ENCODE data around the gene FIGNL1. TPM values are rescaled to one million over a fixed set of nuclear protein-coding genes. Genes with fewer than 3 reads are reported as not detected.

The FIGNL1 gene
- total RNA-seq, 2 experiments from 2014 or later = 39.7 to 41.2 TPM

DNA sequence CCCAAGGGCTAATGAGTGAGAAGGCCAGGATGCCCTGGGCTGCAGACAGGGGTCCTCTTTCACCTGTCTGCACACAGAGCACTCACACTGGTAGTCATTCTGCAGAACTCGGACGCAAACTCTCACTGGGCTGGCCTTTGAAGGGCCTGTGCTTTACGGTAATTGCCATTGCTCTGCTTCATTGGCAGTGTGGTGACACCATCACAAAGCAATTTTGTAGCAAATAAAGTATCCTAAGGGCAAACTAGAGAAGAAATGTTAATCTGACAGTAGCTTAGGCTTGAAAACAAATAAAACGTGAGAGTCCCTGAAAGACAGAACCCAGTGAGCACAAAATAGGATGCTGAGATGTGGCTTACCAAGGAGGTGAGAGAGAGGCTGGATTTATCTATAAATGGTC is 30.6 kb upstream of the FIGNL1 start:
- no peak overlapping the region for H3K27ac Mint-ChIP-seq
- ChIA-PET POLR2A (no interaction called here), CTCF (no interaction called here)
- H3K27me3 Mint-ChIP-seq = peaks cover 10% of the 10 kb centered on the region
- H3K9me3 Mint-ChIP-seq = no peaks in the 10 kb centered on the region
- DNase-seq = no peak
- H3K36me3 Mint-ChIP-seq (ENCODE audit: low read depth) = no peaks in the 10 kb centered on the region
- no peaks in the 10 kb centered on the region for H3K4me1 Mint-ChIP-seq
- H3K4me3 Mint-ChIP-seq = no peak overlapping the region

DNA sequence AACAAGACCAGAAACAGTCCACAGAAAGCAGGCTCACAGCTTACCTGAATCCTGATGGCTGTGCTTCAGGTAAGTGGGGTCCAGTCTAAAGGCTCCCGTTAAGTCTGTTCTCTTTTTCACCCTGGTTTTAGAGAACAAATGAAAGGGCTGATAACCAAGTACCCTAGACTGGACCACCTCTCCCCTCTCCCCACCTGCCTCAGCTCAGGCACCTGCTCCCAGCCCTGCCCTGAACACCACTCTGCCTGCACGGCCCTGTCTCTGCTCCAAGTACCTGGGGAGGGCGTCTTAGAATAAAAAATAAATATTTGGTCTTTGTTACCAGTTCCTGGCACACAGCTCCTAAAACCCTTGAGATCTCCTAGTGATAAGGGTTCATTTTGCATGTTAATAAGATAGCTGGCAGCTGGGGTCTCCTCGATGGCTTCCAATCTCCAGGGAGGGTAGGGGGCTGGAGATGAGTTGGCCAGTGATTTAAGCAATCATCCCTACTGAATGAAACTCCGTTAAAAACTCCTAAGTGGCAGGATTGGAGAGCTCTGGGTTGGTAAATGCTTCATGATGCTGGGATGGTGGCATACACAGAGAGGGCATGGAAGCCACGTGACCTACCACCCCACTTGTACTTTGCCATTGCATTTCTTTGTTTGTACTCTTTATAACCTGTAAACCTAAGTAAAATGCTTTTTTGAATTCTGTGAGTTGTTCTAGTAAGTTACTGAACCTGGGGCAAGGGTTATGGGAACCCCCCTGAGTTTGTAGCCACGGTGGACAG is 29.8 kb upstream of the FIGNL1 start:
- Mint-ChIP-seq H3K4me3 (no peak overlapping the region), H3K27ac (no peak overlapping the region), H3K4me1 (peaks cover under 1% of the 10 kb centered on the region), H3K9me3 (no peaks in the 10 kb centered on the region), H3K36me3 (ENCODE audit: low read depth) (no peaks in the 10 kb centered on the region), H3K27me3 (peaks cover 8% of the 10 kb centered on the region)
- POLR2A ChIA-PET = no interaction called here
- CTCF ChIA-PET = no interaction called here
- DNase-seq = no peak

DNA sequence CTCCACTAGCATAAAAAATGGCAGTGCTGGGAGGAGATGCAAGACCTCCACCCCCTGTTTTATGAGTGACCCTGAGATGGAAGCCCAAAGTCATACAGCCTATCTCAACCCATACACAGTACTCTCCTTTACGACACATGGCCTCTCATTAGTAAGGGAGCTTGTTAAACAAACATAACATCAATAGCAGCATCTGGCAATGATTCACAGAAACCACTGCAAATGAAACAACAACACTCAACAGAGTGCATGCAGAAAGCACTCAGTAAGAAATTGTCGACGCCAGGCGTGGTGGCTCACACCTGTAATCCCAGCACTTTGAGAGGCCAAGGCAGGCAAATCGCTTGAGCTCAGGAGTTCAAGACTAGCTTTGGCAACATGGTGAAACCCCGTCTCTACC is 27.5 kb upstream of the FIGNL1 start:
- Mint-ChIP-seq H3K9me3 (no peaks in the 10 kb centered on the region), H3K27me3 (peaks cover 6% of the 10 kb centered on the region), H3K4me3 (no peak overlapping the region), H3K27ac (no peak overlapping the region), H3K4me1 (peaks cover 6% of the 10 kb centered on the region), H3K36me3 (ENCODE audit: low read depth) (no peaks in the 10 kb centered on the region)
- DNase-seq = no peak
- ChIA-PET CTCF (interaction anchor here (1.2 kb wide), 1 partner anchor 9 kb away, joined by 4 read pairs; no protein-coding TSS in a partner anchor), POLR2A (no interaction called here)

DNA sequence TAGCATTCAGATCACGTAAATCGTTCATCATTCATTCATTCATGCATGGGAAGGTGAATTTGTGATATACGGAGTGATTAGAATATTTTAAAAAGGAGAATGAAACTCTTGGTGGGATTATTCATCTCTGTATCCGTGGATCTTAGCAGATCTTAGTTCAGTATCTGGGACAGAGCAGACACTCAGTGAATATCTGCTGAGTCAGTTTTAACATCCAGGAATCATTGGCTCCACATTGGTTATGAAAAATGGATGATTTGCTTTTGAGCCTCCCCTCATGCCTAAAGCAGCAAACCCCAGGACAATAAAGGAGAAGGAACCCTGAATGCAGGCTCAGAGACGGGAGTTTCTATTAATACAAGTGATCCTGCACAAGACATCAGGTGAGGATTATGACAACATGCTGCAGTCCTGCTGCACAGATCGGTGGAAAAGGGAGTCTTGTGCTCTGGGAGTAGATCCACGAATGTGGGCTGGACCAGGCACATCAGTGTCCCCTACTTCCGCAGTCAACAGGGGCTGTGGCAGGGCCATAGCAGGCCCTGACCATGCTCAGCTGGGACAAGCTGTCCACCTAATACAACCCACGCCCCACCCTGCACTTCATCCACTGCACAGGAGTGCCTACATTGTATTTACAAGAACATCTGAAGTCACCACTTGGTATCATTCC is 26.9 kb upstream of the FIGNL1 start:
- Mint-ChIP-seq H3K4me1 (peaks cover 6% of the 10 kb centered on the region), H3K4me3 (no peak overlapping the region), H3K27me3 (peaks cover 2% of the 10 kb centered on the region), H3K36me3 (ENCODE audit: low read depth) (no peaks in the 10 kb centered on the region), H3K9me3 (no peaks in the 10 kb centered on the region), H3K27ac (no peak overlapping the region)
- POLR2A ChIA-PET = no interaction called here
- DNase-seq = no peak
- CTCF ChIA-PET = interaction anchor here (1.2 kb wide), 1 partner anchor 9 kb away, joined by 4 read pairs; no protein-coding TSS in a partner anchor

DNA sequence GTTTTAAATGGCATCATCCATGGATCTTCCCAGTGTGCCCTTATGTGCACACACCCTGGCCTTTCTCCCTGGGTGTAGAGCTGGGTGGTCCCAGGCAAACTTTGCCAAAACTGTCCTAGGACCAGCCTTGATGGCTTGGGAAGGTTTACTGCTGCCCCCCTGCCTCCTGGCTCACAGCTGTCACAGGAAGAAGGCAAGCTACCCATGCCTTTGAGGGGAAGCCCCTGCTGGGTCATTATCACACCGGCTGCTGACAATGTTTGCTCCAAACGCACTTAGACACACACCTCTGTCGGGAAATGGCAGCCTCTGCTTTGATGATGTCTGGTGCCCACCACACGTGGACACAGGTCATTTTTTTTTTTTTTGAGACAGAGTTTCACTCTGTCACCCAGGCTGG is 25.2 kb upstream of the FIGNL1 start:
- Mint-ChIP-seq H3K27me3 (peaks cover 1% of the 10 kb centered on the region), H3K9me3 (no peaks in the 10 kb centered on the region), H3K27ac (no peak overlapping the region), H3K36me3 (ENCODE audit: low read depth) (no peaks in the 10 kb centered on the region), H3K4me3 (no peak overlapping the region), H3K4me1 (peaks cover 6% of the 10 kb centered on the region)
- CTCF ChIA-PET = interaction anchor here (1.3 kb wide), 1 partner anchor 10 kb away, joined by 3 read pairs; no protein-coding TSS in a partner anchor
- DNase-seq = no peak
- POLR2A ChIA-PET = no interaction called here

DNA sequence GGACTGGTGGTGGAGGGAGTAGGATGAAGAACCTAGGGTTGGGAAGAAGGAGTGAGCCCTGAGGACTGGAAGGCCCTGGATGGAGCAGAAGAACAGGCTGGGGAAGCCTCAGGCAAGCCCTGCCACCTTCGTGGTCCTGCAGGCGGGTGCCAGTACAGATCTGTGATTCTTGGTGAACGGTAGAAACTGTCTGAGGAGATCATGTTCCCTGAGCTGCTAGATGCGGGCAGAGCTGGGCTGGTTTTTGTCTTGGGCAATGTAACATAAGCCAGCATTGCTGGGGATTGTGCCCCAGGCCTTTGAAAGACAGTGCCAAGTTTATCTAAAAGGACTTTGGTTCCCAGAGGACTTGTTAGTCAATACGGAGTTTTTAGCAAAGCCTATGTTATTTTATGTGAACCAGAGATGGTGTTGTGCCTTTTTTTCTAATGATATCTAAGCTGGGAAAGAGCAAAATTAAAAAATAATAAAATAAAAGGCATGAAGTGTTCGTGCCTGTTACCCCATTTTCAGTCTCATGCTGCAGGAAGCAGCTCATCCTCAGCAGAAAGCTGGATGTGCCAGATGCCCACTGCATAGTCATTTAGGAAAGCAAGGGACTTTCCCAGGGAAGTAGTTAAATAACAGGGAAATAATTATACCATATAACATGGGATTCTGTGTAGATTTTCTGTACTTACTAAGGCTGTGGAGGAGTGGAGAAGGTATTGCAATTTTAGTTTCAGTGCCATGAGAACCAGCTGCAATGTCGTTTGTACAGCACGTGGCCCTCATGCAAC is 24.4 kb upstream of the FIGNL1 start:
- no peaks in the 10 kb centered on the region for H3K36me3 Mint-ChIP-seq (ENCODE audit: low read depth)

DNA sequence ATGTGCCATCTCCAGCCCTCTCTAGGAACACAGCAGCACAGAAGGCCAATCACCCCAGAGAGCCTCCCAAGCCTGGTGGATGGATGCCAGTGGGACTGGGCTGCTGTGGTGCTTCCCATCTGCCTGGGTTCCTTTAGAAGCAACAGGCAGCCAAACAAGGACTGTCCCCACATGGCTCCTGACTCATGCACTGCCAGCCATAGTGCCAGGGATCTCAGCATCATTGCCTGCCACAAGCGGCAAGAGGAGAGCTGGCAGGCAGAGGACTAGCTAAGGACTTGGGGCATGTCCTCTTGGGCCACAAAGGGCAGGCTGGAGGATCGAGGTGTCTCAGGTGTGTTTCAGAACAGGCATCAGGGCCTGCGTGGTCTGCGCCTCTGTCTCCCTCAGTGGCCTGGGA is 23.4 kb upstream of the FIGNL1 start:
- Mint-ChIP-seq H3K4me1 (peaks cover 6% of the 10 kb centered on the region), H3K27ac (no peak overlapping the region), H3K27me3 (no peaks in the 10 kb centered on the region), H3K4me3 (no peak overlapping the region), H3K36me3 (ENCODE audit: low read depth) (no peaks in the 10 kb centered on the region), H3K9me3 (no peaks in the 10 kb centered on the region)
- no peak for DNase-seq
- ChIA-PET CTCF (interaction anchor here (0.6 to 1.5 kb wide), 2 partner anchors 18 to 199 kb away, joined by 3 read pairs; no protein-coding TSS in a partner anchor), POLR2A (no interaction called here)

More for the DNA sequence above, 24.4 kb upstream of the FIGNL1 start:
- ChIA-PET POLR2A (no interaction called here), CTCF (interaction anchor here (1.3 kb wide), 1 partner anchor 11 kb away, joined by 3 read pairs; no protein-coding TSS in a partner anchor)
- H3K27ac Mint-ChIP-seq = no peak overlapping the region
- DNase-seq = no peak
- H3K4me3 Mint-ChIP-seq = no peak overlapping the region
- peaks cover 6% of the 10 kb centered on the region for H3K4me1 Mint-ChIP-seq
- peaks cover 1% of the 10 kb centered on the region for H3K27me3 Mint-ChIP-seq
- H3K9me3 Mint-ChIP-seq = no peaks in the 10 kb centered on the region

DNA sequence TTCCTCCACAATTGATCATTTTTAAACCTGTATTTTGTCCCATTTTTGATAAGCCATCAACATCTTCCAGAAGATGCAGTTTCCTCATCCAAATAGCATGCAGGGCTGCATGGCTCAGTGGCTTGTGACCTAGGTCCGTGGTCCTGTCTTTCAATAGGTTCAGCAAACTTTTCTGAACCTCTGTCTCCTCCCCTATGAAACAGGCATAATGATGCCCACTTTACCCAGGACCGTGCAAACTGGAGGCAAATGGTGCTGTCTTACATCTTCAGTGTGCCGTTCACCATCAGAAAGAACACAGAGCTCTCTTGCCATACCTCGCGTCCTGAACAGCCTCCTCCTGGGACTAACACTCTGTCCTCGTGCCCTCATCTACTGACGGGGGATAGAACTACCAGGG is 22.3 kb upstream of the FIGNL1 start:
- Mint-ChIP-seq H3K4me3 (no peak overlapping the region), H3K9me3 (no peaks in the 10 kb centered on the region), H3K36me3 (ENCODE audit: low read depth) (no peaks in the 10 kb centered on the region), H3K27ac (no peak overlapping the region), H3K4me1 (peaks cover 17% of the 10 kb centered on the region), H3K27me3 (no peaks in the 10 kb centered on the region)
- DNase-seq = no peak
- ChIA-PET CTCF (interaction anchor here (0.5 to 1.5 kb wide), 2 partner anchors 200 to 670 kb away, joined by 3 to 4 read pairs; no protein-coding TSS in a partner anchor), POLR2A (no interaction called here)

DNA sequence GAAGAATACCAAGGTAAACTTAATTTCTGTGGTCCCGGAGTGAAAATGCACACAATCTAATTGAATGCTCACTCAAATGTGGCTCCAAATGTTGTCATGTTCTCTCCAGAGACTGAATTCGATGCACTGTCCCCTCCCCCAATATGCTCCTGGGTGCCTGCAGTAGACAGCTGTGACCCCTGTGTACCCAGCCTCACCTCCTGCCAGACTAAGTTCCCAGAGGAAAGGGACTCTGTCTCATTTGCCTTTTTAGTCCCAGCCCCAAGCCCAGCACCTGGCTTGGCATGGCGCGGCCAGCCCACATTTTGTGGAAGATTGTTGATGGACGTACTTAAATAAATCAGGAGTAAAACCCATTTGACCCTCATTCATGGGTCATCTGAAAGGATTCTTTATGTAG is 21.8 kb upstream of the FIGNL1 start:
- CTCF ChIA-PET = interaction anchor here (0.5 to 6.8 kb wide), 6 partner anchors 10 to 691 kb away, joined by 3 to 108 read pairs (median 4); no protein-coding TSS in a partner anchor
- no peaks in the 10 kb centered on the region for H3K9me3 Mint-ChIP-seq

DNA sequence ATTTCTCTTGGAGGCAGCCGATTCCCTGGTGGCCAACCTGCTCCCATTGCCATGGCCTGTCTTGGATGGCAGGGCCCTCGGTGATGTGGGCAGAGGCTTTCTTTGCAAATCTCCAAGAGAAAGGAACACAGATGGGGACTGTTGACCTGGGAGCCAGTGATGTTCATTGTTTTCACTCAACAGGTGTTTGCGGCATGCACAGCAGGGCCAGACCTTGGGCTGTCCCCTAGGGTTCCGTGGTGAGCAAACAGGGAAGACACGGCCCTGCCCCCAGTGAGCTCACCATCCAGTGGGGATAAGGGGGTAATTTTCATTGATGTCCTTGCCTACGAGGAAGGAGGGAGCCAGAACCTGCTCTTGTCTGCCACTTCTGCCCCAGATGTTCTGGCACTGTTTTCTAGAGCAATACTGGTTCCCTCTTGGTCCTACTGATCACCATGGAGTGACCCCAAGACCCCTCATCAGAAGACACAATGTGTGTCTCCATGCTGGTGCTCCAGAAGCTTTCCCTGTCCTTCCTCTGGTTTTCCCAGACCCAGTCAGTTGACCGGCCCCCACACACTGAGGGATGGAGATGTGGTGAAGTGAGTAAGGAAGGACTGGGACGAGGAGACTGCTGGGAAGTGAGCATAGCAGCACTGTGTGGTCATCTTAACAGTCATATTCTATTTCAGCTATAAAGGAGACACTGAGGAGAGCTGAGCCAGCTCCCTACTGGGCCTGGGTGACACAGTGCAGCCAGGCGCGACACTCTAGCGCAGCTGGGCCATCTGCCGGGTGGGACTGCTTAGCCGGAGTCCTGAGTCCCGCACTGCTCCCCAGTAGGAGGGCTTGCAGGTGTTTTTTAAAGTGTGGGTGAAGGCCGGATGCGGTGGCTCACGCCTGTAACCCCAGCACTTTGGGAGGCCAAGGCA is 20.4 kb upstream of the FIGNL1 start:
- Mint-ChIP-seq H3K9me3 (no peaks in the 10 kb centered on the region), H3K27ac (no peak overlapping the region), H3K36me3 (ENCODE audit: low read depth) (no peaks in the 10 kb centered on the region), H3K4me3 (no peak overlapping the region), H3K27me3 (peaks cover 1% of the 10 kb centered on the region), H3K4me1 (peaks cover 20% of the 10 kb centered on the region)
- ChIA-PET POLR2A (interaction anchor here (1.1 kb wide), 1 partner anchor 210 kb away, joined by 3 read pairs; no protein-coding TSS in a partner anchor), CTCF (interaction anchor here (1.1 to 6.8 kb wide), 3 partner anchors 163 to 693 kb away, joined by 3 to 108 read pairs (median 4); no protein-coding TSS in a partner anchor)
- DNase-seq = no peak

More for the DNA sequence above, 21.8 kb upstream of the FIGNL1 start:
- Mint-ChIP-seq H3K4me1 (peaks cover 20% of the 10 kb centered on the region), H3K27ac (no peak overlapping the region), H3K36me3 (ENCODE audit: low read depth) (no peaks in the 10 kb centered on the region), H3K4me3 (no peak overlapping the region), H3K27me3 (no peaks in the 10 kb centered on the region)
- POLR2A ChIA-PET = no interaction called here
- no peak for DNase-seq

DNA sequence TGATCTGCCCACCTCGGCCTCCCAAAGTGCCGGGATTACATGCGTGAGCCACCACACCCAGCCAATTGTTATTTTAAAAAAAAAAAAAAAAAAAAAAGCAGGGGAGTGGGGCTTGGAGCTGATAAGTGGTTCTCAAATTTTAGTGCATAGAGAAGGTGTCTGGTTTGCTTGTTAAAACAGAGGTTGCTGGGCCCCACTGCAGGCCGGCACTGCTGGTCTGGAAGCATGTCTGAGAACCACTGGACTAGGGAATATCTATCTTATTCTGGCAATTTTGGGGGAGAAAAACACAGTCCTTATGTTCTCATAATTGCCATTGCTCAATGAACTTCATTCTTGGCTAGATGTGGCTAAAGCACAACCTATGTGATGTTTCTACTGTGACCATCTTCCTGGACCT is 19.0 kb upstream of the FIGNL1 start:
- peaks cover 1% of the 10 kb centered on the region for H3K27me3 Mint-ChIP-seq
- no peaks in the 10 kb centered on the region for H3K9me3 Mint-ChIP-seq
- POLR2A ChIA-PET = interaction anchor here (1.4 to 1.6 kb wide), 2 partner anchors 192 to 210 kb away, joined by 4 to 5 read pairs; no protein-coding TSS in a partner anchor
- no peaks in the 10 kb centered on the region for H3K36me3 Mint-ChIP-seq (ENCODE audit: low read depth)
- CTCF ChIA-PET = interaction anchor here (0.6 to 6.8 kb wide), 19 partner anchors 17 to 692 kb away, joined by 3 to 108 read pairs (median 5); partner anchors contain the start of gene ZPBP
- no peak overlapping the region for H3K4me3 Mint-ChIP-seq
- no peak for DNase-seq
- no peak overlapping the region for H3K27ac Mint-ChIP-seq
- H3K4me1 Mint-ChIP-seq = peaks cover 15% of the 10 kb centered on the region
